HG03378 (cell line): ENCODE measurements around the gene SLC31A2.
A peak's percentile ranks its signal among the peaks of the same experiment; 100 is the strongest.
"Not testable (repeated sequence)": the region's sequence is repeated elsewhere in the genome, so short reads cannot be mapped to it uniquely, and the experiment has no call there.

Source experiments
- ATAC-seq: cut with Tn5 transposase; IDR thresholded peaks from one replicate; pipeline ENCODE4 v1.9.1; 2021; ENCODE audit warnings: mild to moderate bottlenecking, moderate library complexity; ENCODE audit not compliant: unreplicated experiment

SLC31A2 gene, protein sequence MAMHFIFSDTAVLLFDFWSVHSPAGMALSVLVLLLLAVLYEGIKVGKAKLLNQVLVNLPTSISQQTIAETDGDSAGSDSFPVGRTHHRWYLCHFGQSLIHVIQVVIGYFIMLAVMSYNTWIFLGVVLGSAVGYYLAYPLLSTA

DNA sequence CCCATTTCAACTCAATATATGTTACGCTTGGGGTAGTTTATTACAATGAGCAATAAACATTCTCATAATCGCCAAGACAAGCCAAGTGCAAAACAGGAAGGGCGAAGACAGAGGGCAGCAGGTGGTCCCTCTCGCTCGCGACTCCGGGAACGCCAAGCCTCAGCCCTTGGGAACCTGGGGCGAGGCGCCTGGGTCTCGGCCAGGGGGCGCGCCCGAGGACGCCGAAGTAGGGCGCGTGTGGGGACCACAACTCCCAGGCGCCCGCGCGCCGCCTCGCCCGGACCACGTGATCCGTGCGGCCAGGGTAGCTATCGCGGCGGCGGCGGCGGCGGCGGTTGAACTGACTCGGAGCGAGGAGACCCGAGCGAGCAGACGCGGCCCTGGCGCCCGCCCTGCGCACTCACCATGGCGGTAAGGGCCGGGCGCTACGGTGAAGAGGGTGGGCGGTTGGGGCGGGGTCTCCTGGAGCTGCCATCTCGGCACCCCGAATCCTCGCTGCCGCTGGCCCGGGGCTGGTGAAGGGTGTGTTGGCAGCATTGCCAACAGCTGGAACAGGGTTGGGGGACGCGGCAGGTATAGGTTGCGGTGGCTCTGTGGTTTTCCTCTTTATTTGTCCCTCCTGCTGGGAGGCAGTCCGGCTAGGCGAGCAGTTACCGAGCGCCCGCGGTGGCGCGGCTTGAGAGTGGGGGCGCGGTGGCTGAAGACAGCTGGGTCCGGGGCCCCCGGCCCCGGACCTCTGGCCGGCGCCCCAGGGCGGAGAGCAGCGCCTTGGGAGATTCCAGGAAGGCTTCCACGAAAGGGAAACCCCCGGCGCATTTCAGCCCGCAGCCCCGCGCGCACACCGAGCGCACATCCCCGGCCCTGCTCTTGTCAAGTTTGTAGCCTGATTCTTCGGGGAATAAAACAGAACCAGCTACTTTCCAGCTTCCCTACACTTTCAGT is at the start of gene SLC31A2:
Gene SLC31A2, plus strand, starts transcription at position 338 of the 942 bp plus-strand sequence. Its CDS starts 68 bp downstream, at position 406.
- peak; percentile 57 for ATAC-seq

DNA sequence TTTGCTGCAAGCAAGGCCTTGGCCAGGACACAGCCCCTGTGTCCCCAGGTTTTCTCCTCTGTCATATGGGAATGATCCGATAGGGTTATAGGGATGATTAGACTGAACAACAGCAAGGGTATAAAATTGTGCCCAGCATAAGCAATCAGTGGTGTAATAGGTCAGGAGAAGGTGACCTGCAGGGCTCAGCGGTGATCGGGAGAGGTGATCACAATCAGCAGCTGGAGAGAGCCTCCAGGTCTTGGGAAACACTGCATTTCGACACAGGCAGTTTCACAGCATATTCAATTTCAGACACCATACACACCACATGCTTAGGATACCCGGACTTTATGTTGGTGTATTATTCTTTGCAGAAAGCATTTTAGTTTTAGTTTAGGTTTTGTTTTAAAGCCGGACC is 45.5 kb upstream of the SLC31A2 start:
- ATAC-seq = not testable (repeated sequence)

DNA sequence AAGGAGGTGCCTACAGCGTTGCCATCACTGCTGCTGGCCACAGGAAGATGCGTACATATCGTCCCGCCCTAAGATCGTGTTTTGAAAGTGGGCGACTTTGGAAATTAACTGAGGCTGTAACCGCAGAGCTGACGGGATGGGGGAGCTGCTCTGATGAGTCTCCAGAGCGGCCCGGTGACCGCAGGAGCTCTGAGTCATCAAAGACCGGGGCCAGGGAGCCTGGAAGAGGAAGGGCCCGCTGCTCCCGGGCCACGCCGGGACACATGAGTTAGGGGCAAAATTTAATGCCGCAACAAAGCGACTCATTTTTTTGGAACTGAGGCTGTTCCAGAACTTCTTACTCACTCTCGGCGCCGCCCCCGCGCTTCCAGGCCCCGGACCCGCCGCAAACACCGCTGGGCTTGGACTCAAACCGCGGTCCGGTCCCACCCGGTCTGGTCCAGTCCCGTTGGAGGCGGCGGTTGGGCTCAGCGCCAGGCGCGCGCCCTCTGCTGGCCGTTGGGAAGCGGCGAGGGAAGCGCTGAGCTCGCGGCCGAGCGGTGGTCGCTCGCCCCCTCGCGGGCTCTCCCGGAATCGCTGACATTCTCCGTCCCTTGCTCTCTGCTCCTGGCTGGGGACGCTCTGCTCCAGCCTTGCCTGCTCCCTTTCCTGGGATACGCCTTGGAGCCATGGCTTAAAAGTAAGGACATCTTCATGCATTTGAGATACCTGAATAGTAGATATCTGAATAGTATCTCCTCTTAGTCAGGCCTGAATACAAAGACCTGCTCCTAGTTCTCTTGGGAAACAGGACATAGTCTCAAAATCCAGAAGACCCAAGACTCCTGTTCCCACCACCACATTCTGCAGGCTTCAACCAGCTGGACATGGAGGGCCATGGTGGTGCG is 39.5 kb upstream of the SLC31A2 start:
- ATAC-seq = not testable (repeated sequence)

DNA sequence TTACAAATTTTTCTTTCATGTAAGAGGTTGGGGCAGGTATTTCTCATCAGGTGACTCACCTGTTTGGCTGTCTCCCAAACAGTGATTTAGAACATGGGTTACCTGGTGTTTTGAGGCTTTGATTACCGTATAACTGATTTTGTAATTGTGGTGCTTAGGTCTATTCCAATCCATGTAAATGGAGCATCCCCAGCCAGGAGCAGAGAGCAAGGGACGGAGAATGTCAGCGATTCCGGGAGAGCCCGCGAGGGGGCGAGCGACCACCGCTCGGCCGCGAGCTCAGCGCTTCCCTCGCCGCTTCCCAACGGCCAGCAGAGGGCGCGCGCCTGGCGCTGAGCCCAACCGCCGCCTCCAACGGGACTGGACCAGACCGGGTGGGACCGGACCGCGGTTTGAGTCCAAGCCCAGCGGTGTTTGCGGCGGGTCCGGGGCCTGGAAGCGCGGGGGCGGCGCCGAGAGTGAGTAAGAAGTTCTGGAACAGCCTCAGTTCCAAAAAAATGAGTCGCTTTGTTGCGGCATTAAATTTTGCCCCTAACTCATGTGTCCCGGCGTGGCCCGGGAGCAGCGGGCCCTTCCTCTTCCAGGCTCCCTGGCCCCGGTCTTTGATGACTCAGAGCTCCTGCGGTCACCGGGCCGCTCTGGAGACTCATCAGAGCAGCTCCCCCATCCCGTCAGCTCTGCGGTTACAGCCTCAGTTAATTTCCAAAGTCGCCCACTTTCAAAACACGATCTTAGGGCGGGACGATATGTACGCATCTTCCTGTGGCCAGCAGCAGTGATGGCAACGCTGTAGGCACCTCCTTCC is 37.9 kb upstream of the SLC31A2 start:
- peak; percentile 40 for ATAC-seq

DNA sequence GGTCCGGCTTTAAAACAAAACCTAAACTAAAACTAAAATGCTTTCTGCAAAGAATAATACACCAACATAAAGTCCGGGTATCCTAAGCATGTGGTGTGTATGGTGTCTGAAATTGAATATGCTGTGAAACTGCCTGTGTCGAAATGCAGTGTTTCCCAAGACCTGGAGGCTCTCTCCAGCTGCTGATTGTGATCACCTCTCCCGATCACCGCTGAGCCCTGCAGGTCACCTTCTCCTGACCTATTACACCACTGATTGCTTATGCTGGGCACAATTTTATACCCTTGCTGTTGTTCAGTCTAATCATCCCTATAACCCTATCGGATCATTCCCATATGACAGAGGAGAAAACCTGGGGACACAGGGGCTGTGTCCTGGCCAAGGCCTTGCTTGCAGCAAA is 32.0 kb upstream of the SLC31A2 start:
- not testable (repeated sequence) for ATAC-seq

DNA sequence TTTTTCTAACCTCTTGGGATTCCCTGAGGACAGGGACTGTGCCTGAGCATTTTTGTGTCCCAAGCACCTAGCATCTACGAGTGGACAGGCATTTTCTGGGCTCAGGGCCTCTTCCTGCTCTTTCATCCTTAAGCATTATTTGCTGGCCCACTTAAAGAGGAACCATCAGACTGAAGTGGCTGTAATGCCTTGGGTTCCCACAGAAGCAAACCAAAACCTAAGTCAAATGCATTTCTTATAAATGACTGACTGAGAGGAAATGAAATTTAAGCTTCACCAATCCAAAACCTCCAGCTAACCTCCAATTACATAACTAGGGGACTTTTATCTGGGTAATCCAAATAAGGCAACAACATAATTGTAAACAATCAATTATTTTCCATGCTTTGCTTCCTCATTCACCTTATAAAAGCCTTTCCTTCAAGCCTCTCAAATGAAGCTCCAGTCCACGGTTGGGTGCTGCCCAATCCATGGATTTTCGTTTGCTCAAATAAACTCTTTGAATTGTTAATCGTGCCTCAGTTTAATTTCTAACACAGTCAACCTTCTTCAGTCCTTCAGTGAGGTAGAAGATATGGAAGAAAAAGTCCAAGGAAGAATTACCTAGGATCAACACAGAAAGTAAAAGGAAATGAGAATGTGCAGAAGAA is 25.3 kb upstream of the SLC31A2 start:
- no peak for ATAC-seq

DNA sequence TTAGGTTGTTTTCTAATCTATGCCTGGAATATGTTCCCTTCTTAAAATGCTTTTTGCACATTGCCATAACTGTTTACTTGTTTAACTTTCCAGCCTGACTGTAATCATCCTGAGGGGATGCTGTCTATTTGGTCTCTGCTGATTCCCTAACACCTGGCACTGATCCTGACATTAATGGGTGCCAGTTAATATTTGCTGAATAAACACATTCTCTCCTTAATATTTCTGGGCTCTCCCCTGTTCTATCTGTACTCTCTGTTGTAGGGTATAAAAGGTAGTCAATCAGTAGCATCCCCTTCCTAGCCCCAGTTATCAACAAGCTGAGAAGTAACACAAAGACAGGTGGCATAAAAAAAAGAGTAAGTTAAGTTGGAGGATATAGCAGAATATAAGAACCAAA is 21.3 kb upstream of the SLC31A2 start:
- no peak for ATAC-seq

DNA sequence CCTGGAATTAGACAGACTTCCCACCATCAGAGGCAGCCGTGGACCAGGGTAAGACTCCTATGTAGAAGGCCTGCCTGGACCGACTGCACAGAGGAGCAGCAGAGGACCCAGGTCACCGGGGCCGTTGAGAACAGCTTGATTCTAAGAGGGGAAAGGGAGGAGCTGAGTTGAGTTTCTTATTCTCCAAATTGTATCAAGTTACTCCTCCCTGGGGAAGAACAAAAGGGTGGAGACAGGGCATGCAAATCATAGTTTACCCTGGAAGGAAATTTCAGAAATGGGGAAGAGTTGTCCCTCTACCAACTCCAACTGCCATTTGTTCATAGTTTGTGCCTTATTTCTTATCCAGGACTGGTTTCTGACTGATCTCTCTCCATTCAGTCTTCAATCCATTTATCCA is 20.9 kb upstream of the SLC31A2 start:
- ATAC-seq = no peak

DNA sequence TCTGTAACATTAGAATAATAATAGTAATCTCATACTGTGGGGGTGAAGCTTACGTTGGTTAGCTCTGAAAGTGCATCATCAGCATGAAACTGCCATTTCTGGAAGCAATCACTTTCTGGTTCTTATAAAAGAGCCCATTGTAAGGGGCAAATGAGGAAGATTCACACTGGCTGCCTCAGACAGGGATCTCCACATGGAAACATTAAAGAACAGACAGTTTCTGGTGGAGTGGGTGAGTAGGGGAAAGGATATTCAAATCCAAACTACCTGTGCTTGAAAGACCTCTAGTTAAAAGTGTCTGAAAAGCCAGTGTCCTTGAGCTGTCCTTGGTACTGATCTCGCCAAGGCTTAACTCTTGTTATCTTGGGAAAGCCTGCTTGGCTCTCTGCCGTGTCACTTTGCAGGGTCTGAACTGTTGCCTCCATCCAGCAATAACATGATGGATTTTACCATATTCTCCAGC is 19.1 kb upstream of the SLC31A2 start:
- no peak for ATAC-seq

DNA sequence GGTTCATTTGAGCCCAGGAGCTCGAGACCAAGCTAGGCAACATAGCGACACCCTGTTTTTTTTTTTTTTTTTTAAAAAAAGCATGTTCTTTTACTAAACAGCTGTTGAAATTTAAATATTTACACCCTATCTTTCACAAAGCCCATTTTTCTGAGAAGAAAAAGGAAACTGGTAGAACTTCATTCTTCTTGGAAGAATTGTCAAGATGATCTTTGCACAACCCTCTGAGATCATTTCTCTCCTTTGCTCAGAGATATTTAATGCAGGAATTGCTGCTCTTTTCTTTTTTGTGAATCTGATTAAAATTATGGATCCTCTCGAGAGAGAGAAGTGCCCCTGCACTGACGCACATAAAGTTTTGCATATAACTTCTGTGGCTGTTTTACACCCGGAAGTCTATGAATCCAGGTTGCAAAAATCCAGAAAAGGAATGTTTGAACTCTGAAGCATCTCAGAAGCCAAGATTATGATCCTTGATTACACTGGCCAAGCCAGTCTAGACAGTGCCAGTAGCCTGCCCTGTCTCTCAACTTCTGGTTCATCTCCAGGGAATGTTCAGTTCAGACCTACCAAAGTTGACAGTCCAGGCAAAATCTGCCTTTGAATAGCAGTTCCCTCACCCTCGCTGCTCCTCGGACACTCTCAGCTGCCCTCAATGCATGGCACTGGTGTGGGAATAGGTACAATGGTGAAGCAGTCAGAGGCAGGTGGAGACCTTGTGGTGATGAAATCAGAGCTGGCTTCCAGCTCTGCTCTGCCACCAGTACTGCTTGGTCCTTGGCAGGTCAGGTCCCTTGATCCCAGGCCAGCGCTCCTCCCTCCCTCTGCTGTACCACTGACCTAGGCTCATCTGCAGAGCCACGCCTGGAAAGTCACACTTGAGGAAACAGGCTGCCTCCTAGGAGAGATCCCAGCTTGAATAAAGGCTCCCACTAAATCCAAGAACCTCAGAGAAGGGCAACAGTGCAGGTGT is 13.3 kb upstream of the SLC31A2 start:
- no peak for ATAC-seq

DNA sequence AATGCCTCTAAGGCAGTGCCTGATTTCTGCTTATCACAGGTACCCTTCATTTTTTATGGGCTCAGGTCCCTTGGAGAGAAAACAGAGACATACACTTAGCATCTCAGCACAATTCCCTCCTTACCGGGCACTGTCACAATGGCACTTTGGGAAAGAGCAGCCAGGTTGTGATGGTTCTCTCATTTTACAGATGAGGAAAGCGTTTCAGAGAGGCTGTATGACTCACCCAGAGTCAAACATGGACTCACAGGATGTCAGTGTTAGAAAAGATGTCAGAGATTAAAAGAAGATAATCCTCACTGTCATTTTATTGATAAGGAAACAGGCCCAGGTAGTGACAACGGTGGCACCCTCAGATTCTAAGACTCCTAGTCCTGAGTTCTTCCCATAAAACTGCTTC is 12.0 kb upstream of the SLC31A2 start:
- no peak for ATAC-seq

DNA sequence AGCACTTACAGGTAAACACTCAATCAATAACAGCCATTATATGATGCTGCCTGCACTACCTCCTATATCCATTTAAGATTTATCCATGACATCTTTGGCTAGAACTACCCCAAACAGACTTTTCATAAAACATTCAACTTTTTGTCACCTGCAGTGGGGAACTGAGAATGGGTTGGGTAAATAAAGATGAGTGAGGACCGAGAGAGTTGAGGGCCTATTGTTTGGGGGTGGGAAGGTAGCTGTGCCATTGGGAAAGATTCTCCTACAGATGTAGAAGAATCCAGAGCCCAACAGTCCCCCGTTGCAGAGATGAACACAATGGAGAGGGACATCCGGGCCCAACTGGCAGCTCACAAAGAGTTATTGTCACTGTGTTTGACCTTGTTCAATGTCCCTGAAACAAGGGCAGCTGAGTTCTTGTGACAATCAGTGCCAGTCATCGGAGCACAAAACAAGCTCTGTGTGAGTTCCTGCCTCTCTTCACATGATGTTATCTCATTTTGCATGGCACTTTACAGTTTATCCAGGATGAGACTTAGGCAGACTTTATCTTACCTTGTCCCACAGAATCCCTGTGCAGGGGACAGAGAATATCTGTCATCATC is 11.5 kb upstream of the SLC31A2 start:
- no peak for ATAC-seq

DNA sequence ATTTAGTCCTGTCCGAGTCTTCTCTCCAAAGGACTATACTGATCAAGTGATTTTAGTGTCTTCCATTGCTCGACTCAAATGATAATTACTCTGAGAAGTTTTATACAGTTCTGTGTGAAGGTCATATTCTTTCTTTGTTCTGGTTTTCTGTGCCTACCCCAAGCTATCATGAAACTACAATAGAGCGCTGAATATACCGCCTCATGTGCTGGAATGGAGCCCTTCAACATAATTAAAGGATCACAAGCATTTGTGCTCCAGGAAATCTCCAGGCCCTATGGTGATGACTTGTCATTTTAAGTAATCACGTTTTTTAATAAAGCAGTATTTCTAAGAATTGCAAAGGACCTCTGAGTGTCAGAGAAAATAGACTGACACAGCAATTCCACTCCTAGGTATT is 10.9 kb upstream of the SLC31A2 start:
- ATAC-seq = no peak

DNA sequence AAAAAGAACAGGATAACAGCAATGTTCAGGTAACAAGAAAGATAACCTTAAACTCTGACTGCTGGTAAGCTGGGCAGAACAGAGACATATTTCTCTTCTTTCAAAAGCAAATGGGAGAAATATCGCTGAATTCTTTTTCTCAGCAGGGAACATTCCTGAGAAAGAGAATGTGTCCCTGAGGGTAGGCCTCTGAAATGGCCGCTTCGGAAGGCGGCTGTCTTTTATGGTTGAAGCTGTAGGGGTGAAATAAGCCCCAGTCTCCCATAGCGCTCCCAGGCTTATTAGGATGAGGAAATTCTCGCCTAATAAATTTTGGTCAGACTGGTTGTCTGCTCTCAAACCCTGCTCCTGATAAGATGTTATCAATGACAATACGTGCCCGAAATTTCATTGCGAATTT is 9.9 kb upstream of the SLC31A2 start:
- not testable (repeated sequence) for ATAC-seq

DNA sequence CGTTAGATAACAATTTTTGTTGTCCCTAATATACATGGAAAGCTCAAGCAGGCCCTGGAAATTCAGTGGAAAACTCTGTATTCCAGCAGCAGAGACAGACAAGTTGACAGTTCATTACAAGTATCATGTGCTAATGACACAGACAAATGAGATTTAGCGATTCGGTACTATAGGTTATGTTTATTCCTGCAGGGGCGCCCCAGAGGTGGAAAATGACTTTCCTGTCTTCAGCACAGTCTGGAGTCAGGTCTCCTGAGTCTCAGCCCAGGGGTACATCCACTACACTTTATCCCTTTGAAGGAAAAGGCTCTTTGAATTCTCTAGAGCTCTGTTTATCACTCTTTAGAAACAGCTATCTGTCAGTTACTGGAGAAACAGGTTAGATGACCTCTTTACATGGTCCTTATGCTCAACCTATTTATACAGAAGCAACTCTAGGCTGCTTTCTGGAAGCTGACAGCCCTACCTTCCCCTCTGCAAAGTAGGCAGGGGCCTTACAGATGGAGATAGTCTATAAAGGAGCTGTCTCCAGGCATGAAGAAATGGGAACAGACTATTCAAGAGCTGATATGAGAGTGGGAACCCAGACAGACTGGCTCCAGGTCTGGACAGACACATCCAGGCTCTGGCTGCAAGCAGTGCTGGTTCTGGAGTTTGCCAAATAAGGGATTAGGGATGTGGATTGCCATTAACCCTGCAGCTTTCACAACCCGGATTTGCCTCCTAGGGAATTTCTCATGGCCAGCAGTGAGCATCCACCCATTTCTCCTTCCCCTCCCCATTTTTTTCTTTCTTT is 7.2 kb upstream of the SLC31A2 start:
- ATAC-seq = no peak

DNA sequence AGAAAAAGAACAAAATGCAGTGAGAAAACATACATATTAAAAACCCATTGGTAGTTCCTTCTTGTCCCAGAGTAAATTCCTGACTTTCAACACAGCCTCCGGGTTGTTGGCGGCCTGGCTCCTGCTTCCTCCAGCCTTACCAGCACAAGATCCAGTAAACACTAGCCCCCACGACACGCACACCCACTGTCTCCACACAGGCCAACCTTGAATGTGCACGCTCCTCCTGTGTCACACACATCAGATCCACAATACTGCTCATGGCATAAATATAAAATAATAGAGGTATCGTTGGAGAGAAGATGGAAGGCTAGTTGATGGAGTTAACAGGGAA is 2.5 kb upstream of the SLC31A2 start:
- no peak for ATAC-seq

DNA sequence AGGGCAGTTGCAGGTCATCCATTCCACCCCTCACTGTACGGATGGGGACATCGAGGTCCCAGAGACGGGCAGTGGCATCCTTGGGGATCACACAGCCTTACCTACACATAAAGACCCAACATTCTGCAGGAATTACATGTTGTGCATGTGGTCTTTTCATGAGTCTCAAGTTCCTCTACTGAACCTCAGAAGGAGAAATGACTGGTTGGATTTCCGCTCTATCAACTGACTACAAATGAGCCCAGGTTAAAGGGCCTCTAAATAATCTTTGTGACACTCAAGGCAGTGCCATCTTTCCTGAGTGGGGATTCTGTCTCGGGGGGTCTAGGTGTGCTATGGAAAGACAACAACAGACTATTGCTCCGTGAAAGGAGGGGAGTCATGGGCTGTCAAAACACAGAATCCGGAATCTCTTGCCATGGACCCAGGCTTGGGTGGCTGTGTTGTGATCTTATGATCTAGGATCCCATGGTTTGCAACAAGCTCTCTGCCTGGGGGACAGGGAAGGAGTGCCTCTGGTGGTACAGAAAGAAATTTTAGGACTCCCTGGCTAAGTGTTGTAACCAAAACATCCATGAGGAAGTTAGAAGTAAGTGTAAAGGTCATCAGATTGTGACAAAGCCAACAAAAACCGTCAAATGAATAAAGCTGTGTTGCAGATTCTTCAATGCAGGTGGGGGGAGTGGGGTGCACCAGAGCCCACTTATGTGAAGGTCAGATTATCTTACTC is 1.9 kb upstream of the SLC31A2 start:
- no peak for ATAC-seq
